Mesenchymal stem cell (in vitro differentiated cells and primary cell): ENCODE data around the gene CHRND.

Experiments
- DNase-seq: peaks from one replicate; pipeline ENCODE4 v3.0.0-alpha.2; 2013
- H2AFZ ChIP-seq: one replicate; pipeline ENCODE4 v1.6.1; 2013; ENCODE audit warnings: low read depth, mild to moderate bottlenecking, control low read depth, inconsistent platforms, low read length, moderate library complexity
- H2AK5ac ChIP-seq: 2 replicates; pipeline ENCODE4 v1.6.1; 2013; ENCODE audit warnings: low read length, moderate library complexity, mild to moderate bottlenecking, inconsistent platforms; ENCODE audit not compliant: severe bottlenecking
- H2BK120ac ChIP-seq: one replicate; pipeline ENCODE4 v1.6.1; 2013; ENCODE audit warnings: low read depth, mild to moderate bottlenecking, inconsistent platforms, low read length, moderate library complexity
- H2BK12ac ChIP-seq, 2 experiments: one replicate each; pipeline ENCODE4 v1.6.1; 2013; ENCODE audit warnings: inconsistent platforms in 2 of 2, low read length in 2 of 2, mild to moderate bottlenecking in 2 of 2, moderate library complexity in 2 of 2, control low read depth in 1 of 2
- H2BK15ac ChIP-seq: one replicate; pipeline ENCODE4 v1.6.1; 2013; ENCODE audit warnings: mild to moderate bottlenecking, low read depth, inconsistent platforms; ENCODE audit not compliant: poor library complexity, severe bottlenecking
- H2BK5ac ChIP-seq: 2 replicates; pipeline ENCODE4 v1.6.1; 2013; ENCODE audit warnings: low read depth, mild to moderate bottlenecking, low read length, control low read depth, inconsistent platforms; ENCODE audit not compliant: poor library complexity, severe bottlenecking
- H3K14ac ChIP-seq, 2 experiments: one replicate each; pipeline ENCODE4 v1.6.1; 2013; ENCODE audit warnings: inconsistent platforms in 2 of 2, low read length in 2 of 2, control low read depth in 1 of 2, mild to moderate bottlenecking in 1 of 2, moderate library complexity in 1 of 2
- H3K18ac ChIP-seq, 2 experiments: one replicate each; pipeline ENCODE4 v1.6.1; 2013; ENCODE audit warnings: inconsistent platforms in 2 of 2, low read length in 2 of 2, control low read depth in 1 of 2, low read depth in 1 of 2, mild to moderate bottlenecking in 1 of 2
- H3K23ac ChIP-seq, 2 experiments: one replicate each; pipeline ENCODE4 v1.6.1; 2013; ENCODE audit warnings: inconsistent platforms in 2 of 2, low read length in 2 of 2, mild to moderate bottlenecking in 2 of 2, moderate library complexity in 2 of 2, control low read depth in 1 of 2
- H3K27ac ChIP-seq: 2 replicates; pipeline ENCODE4 v1.5.1; 2013; ENCODE audit warnings: mild to moderate bottlenecking, moderate library complexity, low read length, control low read depth, inconsistent platforms; ENCODE audit not compliant: poor library complexity, severe bottlenecking
- H3K27me3 ChIP-seq, 2 experiments: 2 replicates each; pipeline versions ENCODE4 v1.6.1 to v1.7.0; 2013; ENCODE audit warnings: low read length in 2 of 2, mild to moderate bottlenecking in 2 of 2, moderate library complexity in 2 of 2, control low read depth in 1 of 2, inconsistent platforms in 1 of 2; ENCODE audit not compliant: control insufficient read depth in 1 of 2, insufficient read depth in 1 of 2
- H3K36me3 ChIP-seq, 2 experiments: 2 replicates each; pipeline versions ENCODE4 v1.6.1 to v1.7.0; 2013; ENCODE audit warnings: low read length in 2 of 2, control low read depth in 1 of 2, inconsistent platforms in 1 of 2, low read depth in 1 of 2, mild to moderate bottlenecking in 1 of 2; ENCODE audit not compliant: insufficient read depth in 2 of 2, control insufficient read depth in 1 of 2
- H3K4ac ChIP-seq, 2 experiments: one replicate each; pipeline ENCODE4 v1.6.1; 2013; ENCODE audit warnings: inconsistent platforms in 2 of 2, low read length in 2 of 2, mild to moderate bottlenecking in 2 of 2, moderate library complexity in 2 of 2, control low read depth in 1 of 2, low read depth in 1 of 2
- H3K4me1 ChIP-seq: 2 replicates; pipeline ENCODE4 v1.6.1; 2013; ENCODE audit warnings: low read depth, low read length, control low read depth; ENCODE audit not compliant: control insufficient read depth, insufficient read depth
- H3K4me2 ChIP-seq: 2 replicates; pipeline ENCODE4 v1.6.1; 2013; ENCODE audit warnings: low read length, mild to moderate bottlenecking, inconsistent platforms; ENCODE audit not compliant: poor library complexity, severe bottlenecking
- H3K4me3 ChIP-seq, 2 experiments: 2 replicates each; pipeline versions ENCODE4 v1.5.1 to v1.7.0; 2013; ENCODE audit warnings: low read length in 2 of 2, mild to moderate bottlenecking in 2 of 2, control low read depth in 1 of 2, low read depth in 1 of 2; ENCODE audit not compliant: insufficient read depth in 1 of 2
- H3K79me1 ChIP-seq: replicated peaks from 2 replicates; pipeline ENCODE4 v1.6.1; 2013; ENCODE audit warnings: mild to moderate bottlenecking, control low read depth, low read length, inconsistent platforms; ENCODE audit not compliant: poor library complexity, severe bottlenecking
- H3K9ac ChIP-seq: 2 replicates; pipeline ENCODE4 v1.7.0; 2013; ENCODE audit warnings: mild to moderate bottlenecking, low read length, moderate library complexity
- H3K9me3 ChIP-seq: 2 replicates; pipeline ENCODE4 v1.7.0; 2013; ENCODE audit warnings: mild to moderate bottlenecking, low read length; ENCODE audit not compliant: control insufficient read depth
- H4K8ac ChIP-seq: one replicate; pipeline ENCODE4 v1.6.1; 2013; ENCODE audit warnings: inconsistent platforms, mild to moderate bottlenecking, low read length, moderate library complexity
- H4K91ac ChIP-seq: one replicate; pipeline ENCODE4 v1.6.1; 2013; ENCODE audit warnings: mild to moderate bottlenecking, low read length, inconsistent platforms
- WGBS: methylation state at CpG from one replicate; pipeline ENCODE4 v1.1.7; 2013; ENCODE audit warnings: mixed read lengths; 5-methylcytosine and 5-hydroxymethylcytosine counted together

CHRND gene

DNA sequence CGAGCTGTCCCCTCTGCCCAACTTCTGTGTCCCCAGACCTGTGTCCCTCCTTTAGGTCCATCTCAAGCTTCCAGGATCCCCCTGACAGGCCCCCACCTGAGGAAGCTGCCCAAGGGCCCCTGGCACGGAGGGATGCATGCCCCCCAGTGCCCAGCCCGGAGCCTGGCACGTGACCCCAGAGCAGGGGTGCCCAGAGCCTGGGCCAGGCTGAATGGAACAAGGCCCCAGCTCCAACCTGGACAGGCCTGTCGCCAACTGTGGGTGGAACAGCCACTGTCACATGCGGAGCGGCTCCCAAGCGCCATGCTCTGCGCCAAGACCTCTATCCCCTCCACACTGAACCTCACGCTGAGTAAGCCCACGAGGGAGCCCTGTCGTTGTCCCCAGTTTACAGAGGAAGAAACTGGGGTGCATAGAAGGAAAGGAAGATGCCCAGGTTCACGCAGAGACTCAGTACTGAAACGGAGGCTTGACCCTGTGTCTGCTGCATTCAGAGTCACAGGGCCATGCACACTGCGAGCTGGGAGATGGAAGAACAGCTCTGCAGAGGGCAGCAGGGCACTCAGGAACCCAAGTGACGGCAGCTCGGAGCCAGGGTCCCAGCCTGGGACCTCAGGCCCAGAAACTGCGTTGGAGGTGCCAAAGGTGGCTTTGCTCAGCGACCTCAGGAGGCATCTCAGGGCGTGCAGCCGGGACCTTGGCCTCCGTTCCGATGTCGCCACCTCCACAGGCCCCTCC is 32.8 kb upstream of the CHRND start:
- Histone ChIP-seq H3K27me3 (peaks cover 66 to 81% of the 10 kb centered on the region in 2 experiments), H2BK120ac (no peak overlapping the region), H3K4me1 (no peaks in the 10 kb centered on the region), H3K4me3 (no peak overlapping the region), H3K23ac (no peak overlapping the region), H2BK5ac (no peak overlapping the region), H3K9me3 (no peaks in the 10 kb centered on the region), H4K91ac (no peak overlapping the region), H3K14ac (no peak overlapping the region), H2BK12ac (no peak overlapping the region), H2AK5ac (no peak overlapping the region), H3K4me2 (no peak overlapping the region), H3K36me3 (no peaks in the 10 kb centered on the region), H3K4ac (no peak overlapping the region), H4K8ac (no peak overlapping the region), H3K9ac (no peak overlapping the region), H3K18ac (no peak overlapping the region), H3K79me1 (no peaks in the 10 kb centered on the region), H2BK15ac (no peak overlapping the region), H2AFZ (no peak overlapping the region), H3K27ac (no peak overlapping the region)
- 79% methylated on average over 24 of the region's 24 CpGs for WGBS
- DNase-seq: no peak

DNA sequence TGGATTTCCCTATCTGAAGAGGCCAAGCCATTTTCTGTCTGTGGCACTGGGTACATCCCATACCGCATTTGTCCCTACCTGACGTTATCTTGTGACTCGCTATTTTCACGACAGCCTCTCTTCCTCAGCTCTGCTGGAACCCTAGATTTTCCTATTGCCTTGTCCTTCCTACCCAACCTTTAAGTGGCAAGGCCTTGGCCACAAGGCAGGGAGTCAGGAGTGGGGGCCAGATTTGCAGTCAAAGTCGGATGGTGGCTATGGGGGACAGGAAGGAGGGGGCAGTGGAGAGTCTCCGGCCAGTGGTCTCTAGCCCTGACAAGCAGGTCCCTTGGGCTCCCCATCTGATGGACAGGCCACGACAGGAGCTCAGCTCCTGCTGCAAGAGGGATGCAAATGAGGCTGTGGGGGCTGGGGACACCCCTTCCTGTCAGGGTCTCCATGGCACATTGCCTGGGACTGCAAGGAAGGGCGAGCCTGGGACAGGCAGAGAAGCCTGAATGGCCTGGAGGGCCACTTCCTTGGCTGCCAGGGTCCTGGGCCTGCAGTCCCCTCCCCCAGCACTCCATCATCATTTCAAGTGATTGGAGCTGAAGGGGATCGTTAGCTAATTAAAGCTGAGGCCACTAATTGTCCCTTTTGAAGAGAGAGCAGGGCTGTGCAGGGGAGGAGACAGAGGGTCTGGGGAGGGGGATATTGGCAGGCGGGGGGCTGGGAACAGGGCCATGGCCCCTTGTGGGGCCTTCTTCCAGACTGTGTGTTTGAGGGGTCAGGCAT is 32.1 kb upstream of the CHRND start:
- no peak overlapping the region for H2BK5ac ChIP-seq
- no peak overlapping the region for H4K8ac ChIP-seq
- H3K27ac ChIP-seq: no peak overlapping the region
- no peak overlapping the region for H2AFZ ChIP-seq
- H3K27me3 ChIP-seq: peaks cover 65 to 81% of the 10 kb centered on the region in 2 experiments
- H3K4me3 ChIP-seq: no peak overlapping the region
- no peak overlapping the region for H3K4ac ChIP-seq
- H3K9me3 ChIP-seq: no peaks in the 10 kb centered on the region
- no peak overlapping the region for H2BK120ac ChIP-seq
- no peak overlapping the region for H3K18ac ChIP-seq
- no peak for DNase-seq
- WGBS: 65% methylated on average over 10 of the region's 10 CpGs
- H3K36me3 ChIP-seq: no peaks in the 10 kb centered on the region
- no peak overlapping the region for H3K4me2 ChIP-seq
- H2AK5ac ChIP-seq: no peak overlapping the region
- no peaks in the 10 kb centered on the region for H3K4me1 ChIP-seq
- no peak overlapping the region for H2BK15ac ChIP-seq
- H3K23ac ChIP-seq: no peak overlapping the region
- H3K79me1 ChIP-seq: no peaks in the 10 kb centered on the region
- H3K9ac ChIP-seq: no peak overlapping the region
- H3K14ac ChIP-seq: no peak overlapping the region
- no peak overlapping the region for H4K91ac ChIP-seq
- no peak overlapping the region for H2BK12ac ChIP-seq

DNA sequence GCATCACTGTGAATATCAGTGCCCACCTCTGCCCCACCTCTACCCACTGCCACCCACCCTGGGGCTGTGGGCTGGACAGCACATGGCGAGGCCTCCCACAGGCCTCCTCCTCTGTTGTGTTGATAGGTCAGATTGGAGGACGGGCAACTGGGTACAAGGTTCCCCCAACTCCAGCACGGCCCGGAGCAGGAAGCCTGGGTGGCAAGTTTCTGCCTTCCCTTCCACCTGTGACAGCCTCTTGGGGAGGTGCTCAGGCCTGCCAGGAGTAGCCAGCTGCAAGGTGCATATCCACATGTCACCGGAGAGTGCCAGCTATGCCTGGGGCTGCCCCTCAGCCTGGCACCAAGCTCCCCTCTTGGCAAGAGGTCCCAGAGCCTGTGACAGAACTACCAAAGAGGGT is 31.4 kb upstream of the CHRND start:
- H2AK5ac ChIP-seq: no peak overlapping the region
- peak overlapping the region in 1 of 2 experiments; percentile 29 for H3K4me3 ChIP-seq
- H2BK12ac ChIP-seq: no peak overlapping the region
- H3K9me3 ChIP-seq: no peaks in the 10 kb centered on the region
- H2BK5ac ChIP-seq: no peak overlapping the region
- no peak overlapping the region for H4K8ac ChIP-seq
- no peak overlapping the region for H3K4ac ChIP-seq
- H3K27ac ChIP-seq: no peak overlapping the region
- no peaks in the 10 kb centered on the region for H3K4me1 ChIP-seq
- no peak overlapping the region for H2AFZ ChIP-seq
- no peak overlapping the region for H2BK15ac ChIP-seq
- no peaks in the 10 kb centered on the region for H3K79me1 ChIP-seq
- no peaks in the 10 kb centered on the region for H3K36me3 ChIP-seq
- no peak overlapping the region for H3K14ac ChIP-seq
- H3K18ac ChIP-seq: no peak overlapping the region
- DNase-seq: no peak
- H3K23ac ChIP-seq: no peak overlapping the region
- H3K27me3 ChIP-seq: peaks cover 59 to 81% of the 10 kb centered on the region in 2 experiments
- no peak overlapping the region for H2BK120ac ChIP-seq
- H3K9ac ChIP-seq: no peak overlapping the region
- H3K4me2 ChIP-seq: no peak overlapping the region
- no peak overlapping the region for H4K91ac ChIP-seq
- 79% methylated on average over 5 of the region's 5 CpGs for WGBS

DNA sequence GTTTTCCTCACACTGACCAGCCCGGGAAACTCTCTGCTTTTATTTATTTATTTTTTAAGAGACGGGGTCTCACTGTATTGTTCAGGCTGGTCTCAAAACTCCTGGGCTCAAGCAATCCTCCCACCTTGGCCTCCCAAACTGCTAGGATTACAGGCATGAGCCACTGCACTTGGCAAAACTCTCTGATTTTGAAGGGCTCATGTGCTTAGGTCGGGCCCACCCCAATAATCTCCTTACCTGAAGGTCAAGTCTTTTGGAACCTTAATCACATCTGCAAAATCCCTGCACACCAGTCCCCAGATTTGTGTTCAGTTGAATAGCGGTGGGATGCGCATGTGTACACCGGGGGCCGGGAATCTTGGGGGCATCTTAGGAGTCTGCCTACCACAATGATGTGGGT is 30.7 kb upstream of the CHRND start:
- DNase-seq: no peak
- no peak overlapping the region for H2AFZ ChIP-seq
- no peak overlapping the region for H3K14ac ChIP-seq
- H3K27me3 ChIP-seq: peaks cover 55 to 79% of the 10 kb centered on the region in 2 experiments
- H3K9me3 ChIP-seq: no peaks in the 10 kb centered on the region
- H3K4ac ChIP-seq: no peak overlapping the region
- 84% methylated on average over 7 of the region's 7 CpGs for WGBS
- no peak overlapping the region for H2BK15ac ChIP-seq
- H2AK5ac ChIP-seq: no peak overlapping the region
- H3K23ac ChIP-seq: no peak overlapping the region
- H3K4me1 ChIP-seq: no peaks in the 10 kb centered on the region
- H2BK120ac ChIP-seq: no peak overlapping the region
- H3K18ac ChIP-seq: no peak overlapping the region
- H3K79me1 ChIP-seq: no peaks in the 10 kb centered on the region
- H3K4me3 ChIP-seq: no peak overlapping the region
- H3K27ac ChIP-seq: no peak overlapping the region
- no peak overlapping the region for H4K8ac ChIP-seq
- H2BK12ac ChIP-seq: no peak overlapping the region
- H3K9ac ChIP-seq: no peak overlapping the region
- H3K4me2 ChIP-seq: no peak overlapping the region
- no peak overlapping the region for H2BK5ac ChIP-seq
- H4K91ac ChIP-seq: no peak overlapping the region
- H3K36me3 ChIP-seq: no peaks in the 10 kb centered on the region
